Thymus (tissue), 11 donors: ENCODE results near the gene TACC2. TPM values are rescaled to one million over a fixed set of nuclear protein-coding genes. Genes with fewer than 3 reads are reported as not detected.

Source experiments
- DNase-seq, 9 donors: peaks; one replicate each; pipeline ENCODE4 v3.0.0-alpha.2; 2013; ENCODE audit warnings: low spot score in 9 of 9, low read depth in 6 of 9, missing footprints in 1 of 9
- H3K27ac ChIP-seq, 2 donors: one replicate each; pipeline ENCODE4 v1.5.1; 2013; ENCODE audit warnings: control low read depth in 1 of 2, low read depth in 1 of 2, low read length in 1 of 2, mild to moderate bottlenecking in 1 of 2, moderate library complexity in 1 of 2
- H3K27me3 ChIP-seq, 2 donors: one replicate each; pipeline ENCODE4 v1.5.1; 2013; ENCODE audit warnings: low read length in 1 of 2; ENCODE audit not compliant: control insufficient read depth in 2 of 2, insufficient read depth in 1 of 2
- H3K36me3 ChIP-seq, 2 donors: one replicate each; pipeline ENCODE4 v1.5.1; 2013; ENCODE audit warnings: low read length in 1 of 2, mild to moderate bottlenecking in 1 of 2, moderate library complexity in 1 of 2; ENCODE audit not compliant: control insufficient read depth in 2 of 2, insufficient read depth in 2 of 2
- H3K4me1 ChIP-seq, 2 donors: one replicate each; pipeline ENCODE4 v1.5.1; 2013; ENCODE audit warnings: low read length in 2 of 2; ENCODE audit not compliant: control insufficient read depth in 2 of 2, insufficient read depth in 2 of 2
- H3K4me3 ChIP-seq, 2 donors: one replicate each; pipeline ENCODE4 v1.5.1; 2013; ENCODE audit warnings: low read length in 2 of 2, control low read depth in 1 of 2, mild to moderate bottlenecking in 1 of 2
- H3K9me3 ChIP-seq, 2 donors: one replicate each; pipeline ENCODE4 v1.5.1; 2013; ENCODE audit warnings: low read length in 1 of 2, mild to moderate bottlenecking in 1 of 2; ENCODE audit not compliant: control insufficient read depth in 2 of 2, insufficient read depth in 1 of 2
- WGBS: extraction: QIAGEN DNeasy Blood & Tissue Kit; methylation state at CpG from one replicate; pipeline ENCODE4 v1.1.7; 2013; 5-methylcytosine and 5-hydroxymethylcytosine counted together
- polyA plus RNA-seq: library from polyadenylated mRNA; stranded (reverse); fragments of 200-250 nt; gene quantifications from one replicate; pipeline ENCODE4 v1.2.3, GENCODE V29; 2013
- total RNA-seq: library from RNA; stranded (reverse); fragments of 120-200 nt; gene quantifications from one replicate; pipeline ENCODE4 v1.2.4, GENCODE V29; 2013
- donor health status: healthy.

Gene TACC2
- total and polyA plus RNA-seq, 2 donors: 4.6 to 57.3 TPM

DNA sequence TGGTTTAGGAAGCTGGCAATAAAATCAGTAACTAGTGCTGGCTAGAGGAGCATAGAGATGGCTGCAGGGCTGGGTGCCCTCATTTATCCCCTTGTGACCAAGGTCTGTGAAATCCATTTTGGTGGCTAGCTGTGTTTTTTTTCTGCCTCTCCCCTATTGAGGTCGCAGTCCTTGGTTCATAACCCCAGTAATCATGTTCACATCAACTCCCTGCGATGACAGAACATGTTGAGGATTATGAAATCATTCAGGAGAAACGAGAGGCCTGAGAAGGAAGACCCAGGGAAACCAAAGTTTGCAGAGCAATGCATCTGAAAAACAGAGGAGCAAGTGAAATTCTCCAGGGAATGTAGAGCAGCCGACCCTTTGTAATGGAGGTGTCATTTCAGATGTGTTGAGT is 126.9 kb downstream of the TACC2 start:
- no peak for DNase-seq
- no peak overlapping the region for H3K27ac ChIP-seq
- no peaks in the 10 kb centered on the region for H3K4me1 ChIP-seq

DNA sequence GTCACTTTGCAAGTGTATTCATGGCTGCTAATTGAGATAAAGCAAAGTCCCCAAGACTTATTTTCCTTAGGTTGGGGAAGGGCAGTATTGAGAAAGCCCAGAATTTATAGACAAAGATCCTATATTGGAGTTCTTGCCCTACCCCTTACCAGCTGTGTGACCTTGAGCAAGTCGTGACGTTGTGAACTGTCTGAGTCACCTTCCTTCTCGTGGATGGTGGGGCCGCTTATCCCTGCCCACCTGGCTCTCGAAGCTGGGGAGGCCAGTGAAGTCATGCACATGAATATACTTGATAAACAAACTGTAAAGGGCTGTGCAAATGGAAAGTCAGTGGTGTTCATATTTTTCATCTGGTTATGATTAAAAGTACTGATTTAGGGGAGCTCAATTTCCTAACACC is 127.4 kb downstream of the TACC2 start:
- Histone ChIP-seq H3K9me3 (no peaks in the 10 kb centered on the region), H3K36me3 (no peaks in the 10 kb centered on the region), H3K4me3 (no peak overlapping the region), H3K27me3 (peaks cover 26 to 43% of the 10 kb centered on the region in 2 donors), H3K4me1 (no peaks in the 10 kb centered on the region), H3K27ac (no peak overlapping the region)
- DNase-seq: no peak
- 83% methylated on average over 5 of the region's 5 CpGs for WGBS

More for the DNA sequence above, 126.9 kb downstream of the TACC2 start:
- H3K27me3 ChIP-seq: peaks cover 26 to 46% of the 10 kb centered on the region in 2 donors
- H3K9me3 ChIP-seq: no peaks in the 10 kb centered on the region
- H3K36me3 ChIP-seq: no peaks in the 10 kb centered on the region
- 81% methylated on average over 4 of the region's 4 CpGs for WGBS
- no peak overlapping the region for H3K4me3 ChIP-seq

DNA sequence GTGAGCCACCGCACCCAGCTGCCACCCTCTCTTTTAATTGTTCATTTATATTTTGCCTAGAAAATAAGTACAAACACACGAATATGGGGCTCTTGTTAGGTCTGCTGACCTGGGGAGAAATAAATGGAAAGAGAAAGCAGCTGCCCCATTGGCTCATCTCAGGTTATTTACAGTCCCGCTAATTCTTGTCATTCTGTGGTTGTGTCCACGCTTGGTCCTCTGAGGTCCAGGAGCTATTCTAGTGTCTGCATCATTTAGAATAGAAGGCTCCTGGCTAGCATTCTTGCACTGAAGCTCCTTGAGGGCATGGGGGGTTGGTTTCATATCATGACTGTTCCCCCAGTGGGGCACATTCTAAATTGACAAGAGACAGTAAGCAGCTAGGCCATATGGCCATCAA is 128.5 kb downstream of the TACC2 start:
- H3K4me1 ChIP-seq: no peaks in the 10 kb centered on the region
- WGBS: 89% methylated on average over 4 of the region's 4 CpGs
- no peak overlapping the region for H3K27ac ChIP-seq

DNA sequence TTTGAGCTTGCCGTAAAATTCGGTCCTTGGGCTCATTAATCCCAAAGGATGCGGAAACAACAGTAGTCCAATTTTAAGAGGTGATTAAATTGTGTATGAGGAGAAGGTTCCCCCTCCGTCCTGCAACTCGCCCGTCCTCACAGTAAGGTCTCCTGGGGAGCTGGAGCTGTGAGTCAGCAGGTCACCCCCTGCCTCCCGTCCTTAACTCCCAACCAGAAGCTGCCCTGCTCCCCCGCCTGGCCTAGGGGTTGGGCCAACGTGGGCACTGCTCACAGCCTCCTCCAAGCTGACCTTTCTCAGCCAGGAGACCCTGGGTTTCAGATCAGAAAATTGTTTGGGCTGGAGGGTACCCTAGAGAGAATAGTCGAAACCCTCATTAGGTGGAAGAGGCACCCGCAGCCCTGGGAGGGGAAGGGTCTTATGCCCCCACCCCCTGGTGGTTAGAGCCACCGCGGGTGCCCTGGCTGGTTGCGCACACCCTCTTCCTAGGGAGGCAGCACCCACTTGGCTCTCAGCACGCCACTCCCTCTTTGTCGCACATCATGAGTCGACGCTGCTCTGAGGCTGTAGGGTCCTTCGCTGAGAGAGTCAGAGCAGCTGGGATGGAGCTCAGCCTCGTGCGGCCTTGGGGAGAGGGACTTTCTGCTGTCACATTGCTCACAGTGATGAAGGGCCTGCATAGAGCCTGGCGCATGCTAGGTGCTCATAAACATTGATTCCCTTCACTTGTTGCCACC is 131.2 kb downstream of the TACC2 start:
- DNase-seq: no peak
- Histone ChIP-seq H3K27me3 (peaks cover 0 to 8% of the 10 kb centered on the region in 2 donors), H3K4me3 (no peak overlapping the region), H3K27ac (no peak overlapping the region), H3K9me3 (no peaks in the 10 kb centered on the region), H3K4me1 (no peaks in the 10 kb centered on the region), H3K36me3 (no peaks in the 10 kb centered on the region)
- 82% methylated on average over 22 of the region's 22 CpGs for WGBS

More for the DNA sequence above, 128.5 kb downstream of the TACC2 start:
- H3K27me3 ChIP-seq: peaks cover 20 to 34% of the 10 kb centered on the region in 2 donors
- no peaks in the 10 kb centered on the region for H3K9me3 ChIP-seq
- DNase-seq: no peak
- H3K36me3 ChIP-seq: no peaks in the 10 kb centered on the region
- no peak overlapping the region for H3K4me3 ChIP-seq

DNA sequence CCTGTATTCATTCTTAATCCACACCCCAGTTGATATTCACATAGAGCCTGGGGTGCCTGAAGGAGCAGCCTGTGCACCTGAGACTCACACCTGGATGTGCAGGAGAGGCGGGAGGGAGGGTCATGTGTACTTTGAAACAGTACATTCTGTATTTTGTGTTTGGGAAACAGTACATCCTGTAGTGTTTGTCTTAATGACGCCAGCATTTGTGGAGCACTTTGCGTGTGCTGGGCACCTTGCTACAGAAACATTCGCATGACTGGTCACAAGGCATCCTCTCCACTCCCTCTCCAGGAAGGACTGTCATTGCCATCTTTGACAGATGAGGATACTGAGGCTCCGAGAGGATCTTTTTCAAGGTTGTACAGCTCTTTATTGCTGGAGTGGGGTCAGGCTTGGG is 132.1 kb downstream of the TACC2 start:
- 91% methylated on average over 5 of the region's 5 CpGs for WGBS
- no peaks in the 10 kb centered on the region for H3K9me3 ChIP-seq
- no peak for DNase-seq

DNA sequence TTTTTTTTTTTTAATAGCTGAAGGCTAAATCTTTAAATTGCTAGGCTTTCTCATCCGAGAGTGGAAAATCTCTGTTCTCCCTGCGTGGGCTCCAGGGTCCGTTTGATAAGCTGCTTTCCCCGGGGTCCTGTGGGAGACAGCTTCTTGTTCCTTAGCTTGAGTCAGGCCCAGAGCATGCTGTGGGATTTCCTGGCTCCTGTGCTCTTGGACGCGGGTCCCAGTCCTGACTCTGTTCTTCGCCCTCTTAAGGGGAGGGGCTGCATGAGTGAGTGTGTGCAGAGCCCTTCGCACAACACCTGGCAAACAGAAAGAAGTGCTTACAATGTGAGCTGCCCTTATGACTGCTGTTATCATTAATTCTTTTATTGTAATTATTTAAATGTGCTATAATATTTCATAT is 133.5 kb downstream of the TACC2 start:
- no peaks in the 10 kb centered on the region for H3K27me3 ChIP-seq
- no peak overlapping the region for H3K4me3 ChIP-seq
- 85% methylated on average over 8 of the region's 8 CpGs for WGBS
- no peaks in the 10 kb centered on the region for H3K36me3 ChIP-seq
- no peak overlapping the region for H3K27ac ChIP-seq
- DNase-seq: no peak
- no peaks in the 10 kb centered on the region for H3K9me3 ChIP-seq
- no peaks in the 10 kb centered on the region for H3K4me1 ChIP-seq

More for the DNA sequence above, 132.1 kb downstream of the TACC2 start:
- peaks cover 0 to under 1% of the 10 kb centered on the region in 2 donors for H3K27me3 ChIP-seq
- H3K4me3 ChIP-seq: no peak overlapping the region
- no peaks in the 10 kb centered on the region for H3K4me1 ChIP-seq
- H3K27ac ChIP-seq: no peak overlapping the region
- H3K36me3 ChIP-seq: no peaks in the 10 kb centered on the region

DNA sequence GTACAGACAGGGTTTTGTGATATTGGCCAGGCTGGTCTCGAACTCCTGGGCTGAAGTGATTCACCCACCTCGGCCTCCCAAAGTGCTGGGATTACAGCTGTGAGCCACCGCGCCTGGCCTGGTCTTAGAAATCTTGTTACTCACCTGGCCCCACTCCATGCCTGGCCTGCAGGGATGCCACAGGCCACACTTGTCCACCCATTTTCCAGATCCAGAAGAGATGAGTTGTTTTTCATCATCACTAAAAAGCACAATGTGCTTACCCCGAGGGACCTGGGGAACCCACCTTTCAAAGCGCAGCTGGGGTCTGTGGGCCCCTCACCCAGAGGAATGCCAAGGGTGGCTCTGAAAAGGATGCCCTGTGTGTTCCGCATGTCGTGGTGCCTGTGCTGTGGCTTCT is 134.2 kb downstream of the TACC2 start:
- no peaks in the 10 kb centered on the region for H3K9me3 ChIP-seq
- no peaks in the 10 kb centered on the region for H3K27me3 ChIP-seq
- H3K4me1 ChIP-seq: no peaks in the 10 kb centered on the region
- H3K4me3 ChIP-seq: no peak overlapping the region
- no peaks in the 10 kb centered on the region for H3K36me3 ChIP-seq
- no peak overlapping the region for H3K27ac ChIP-seq
- WGBS: 76% methylated on average over 8 of the region's 8 CpGs
- DNase-seq: no peak

DNA sequence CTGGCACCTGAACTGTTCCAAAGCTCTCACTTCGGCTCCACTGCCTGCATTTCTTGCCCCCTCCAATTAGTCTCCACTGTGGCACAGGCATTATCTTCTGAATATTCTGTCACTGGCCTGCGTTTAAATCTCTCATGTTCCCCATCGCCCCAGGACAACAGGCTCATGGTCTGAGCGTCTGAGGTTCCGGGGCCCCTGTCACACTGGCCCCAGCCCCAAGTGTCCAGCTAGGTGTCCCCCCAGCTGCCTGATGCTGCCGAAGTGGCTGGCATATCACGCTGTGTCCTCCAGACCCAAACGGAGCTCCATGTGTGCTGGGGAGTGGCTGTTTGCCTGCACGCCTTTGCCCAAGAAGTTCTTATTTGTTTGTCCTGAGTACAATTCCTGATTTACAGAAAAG is 135.4 kb downstream of the TACC2 start:
- DNase-seq: no peak
- Histone ChIP-seq H3K4me3 (no peak overlapping the region), H3K27me3 (no peaks in the 10 kb centered on the region), H3K27ac (no peak overlapping the region), H3K36me3 (no peaks in the 10 kb centered on the region), H3K4me1 (no peaks in the 10 kb centered on the region), H3K9me3 (no peaks in the 10 kb centered on the region)
- 83% methylated on average over 9 of the region's 9 CpGs for WGBS

DNA sequence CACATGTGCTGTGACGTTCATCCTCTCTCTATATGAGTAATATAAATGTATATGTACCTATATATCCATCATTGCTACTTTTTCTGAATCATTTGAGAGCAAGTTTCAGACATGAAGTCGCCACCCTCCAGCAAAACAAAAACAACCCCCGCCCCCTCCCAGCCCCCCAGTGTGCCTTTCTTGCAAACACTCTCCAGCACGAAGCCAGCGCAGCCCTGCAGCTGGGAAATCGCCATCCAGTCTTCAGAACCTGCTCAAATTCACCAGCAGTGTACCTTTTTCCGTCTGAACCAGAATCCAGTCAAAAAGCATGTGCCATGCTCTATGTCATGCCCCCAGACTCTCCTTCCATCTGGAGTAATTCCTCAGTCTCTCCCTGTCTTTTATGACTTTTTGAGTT is 135.8 kb downstream of the TACC2 start:
- no peak overlapping the region for H3K27ac ChIP-seq

More for the DNA sequence above, 135.8 kb downstream of the TACC2 start:
- Histone ChIP-seq H3K4me3 (no peak overlapping the region), H3K4me1 (no peaks in the 10 kb centered on the region), H3K9me3 (no peaks in the 10 kb centered on the region), H3K27me3 (no peaks in the 10 kb centered on the region), H3K36me3 (no peaks in the 10 kb centered on the region)
- no peak for DNase-seq
- 75% methylated on average over 7 of the region's 7 CpGs for WGBS
